Left lobe of liver (tissue), 2 donors: ENCODE measurements around the gene TBC1D16. TPM values are rescaled to one million over a fixed set of nuclear protein-coding genes. Genes with fewer than 3 reads are reported as not detected.
A peak's percentile ranks its signal among the peaks of the same experiment; 100 is the strongest.
"Not testable (repeated sequence)": the region's sequence is repeated elsewhere in the genome, so short reads cannot be mapped to it uniquely, and the experiment has no call there.

Experiments
- ATAC-seq: fragments of 200-7000 bp; cut with Tn5 transposase; one replicate; pipeline ENCODE4 v1.9.1; 2020; ENCODE audit warnings: mild to moderate bottlenecking, moderate library complexity
- DNase-seq: peaks from one replicate; pipeline ENCODE4 v3.0.0-alpha.2; 2020; ENCODE audit warnings: low spot score
- total RNA-seq: library from RNA; stranded (reverse); gene quantifications from one replicate; pipeline ENCODE4 v1.2.1, GENCODE V29; 2021
- donor health status: DM: no; HTN: no; CAD: no; lungs with moderate emphysema.
- donor health status: DM: no; HTN: yes; CAD: no.

The TBC1D16 gene
- total RNA-seq, 1 donor from 2014 or later: 16.4 TPM

DNA sequence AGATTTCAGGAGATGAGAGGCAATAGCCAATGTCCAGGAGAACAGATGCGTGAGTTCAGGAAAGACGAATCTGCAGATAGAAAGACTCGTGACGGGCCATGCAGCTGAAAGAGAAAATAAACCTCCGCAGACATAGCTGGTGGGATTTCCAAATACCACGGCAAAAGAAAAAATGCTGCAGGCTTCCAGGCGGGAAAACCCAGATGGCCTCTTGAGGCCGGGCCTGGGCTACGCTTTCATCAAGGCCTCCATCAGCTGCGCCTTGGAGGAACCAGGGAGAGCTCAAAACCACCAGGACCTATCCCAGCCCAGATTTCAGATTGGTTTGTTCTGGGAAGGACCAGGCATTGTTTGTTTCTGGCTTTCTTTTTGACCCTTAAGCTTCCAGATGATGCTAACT lies 17.4 kb upstream of the TBC1D16 start:
- DNase-seq (no peak), ATAC-seq (no peak)

GRCh38 chr17:80051681-80052080 lies 16.0 kb upstream of the TBC1D16 start:
- ATAC-seq: no peak
- no peak for DNase-seq

DNA sequence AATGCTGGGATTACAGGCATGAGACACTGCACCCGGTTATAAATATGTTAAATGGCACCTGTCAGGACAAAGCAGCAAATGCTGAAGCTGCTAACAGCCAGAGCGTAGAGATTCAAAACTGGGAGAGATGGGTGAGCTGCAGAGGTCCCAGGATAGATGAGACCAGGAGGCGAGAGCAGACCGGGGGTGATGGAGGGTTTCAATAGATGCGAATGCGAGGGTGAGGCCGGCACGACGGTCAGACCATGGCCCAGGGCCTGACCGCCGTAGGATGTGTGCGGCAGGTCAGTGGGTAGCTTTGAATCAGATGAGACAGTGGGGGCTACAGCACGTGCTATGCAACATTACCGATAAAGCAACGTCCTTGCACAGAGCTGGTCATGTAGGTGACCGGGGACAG lies 15.0 kb upstream of the TBC1D16 start:
- DNase-seq: no peak
- ATAC-seq: no peak

GRCh38 chr17:80049986-80050385 lies 14.3 kb upstream of the TBC1D16 start:
- DNase-seq (no peak), ATAC-seq (no peak)

- DNase-seq: no peak
Measured at GRCh38 chr17:80047176-80047575, 11.5 kb upstream of the TBC1D16 start.

GRCh38 chr17:80046709-80047108 lies 11.0 kb upstream of the TBC1D16 start:
- ATAC-seq, DNase-seq: not testable (repeated sequence)

More at GRCh38 chr17:80047176-80047575, 11.5 kb upstream of the TBC1D16 start:
- ATAC-seq: no peak

- DNase-seq: no peak
Measured at GRCh38 chr17:80045703-80046102, 10.0 kb upstream of the TBC1D16 start.

DNA sequence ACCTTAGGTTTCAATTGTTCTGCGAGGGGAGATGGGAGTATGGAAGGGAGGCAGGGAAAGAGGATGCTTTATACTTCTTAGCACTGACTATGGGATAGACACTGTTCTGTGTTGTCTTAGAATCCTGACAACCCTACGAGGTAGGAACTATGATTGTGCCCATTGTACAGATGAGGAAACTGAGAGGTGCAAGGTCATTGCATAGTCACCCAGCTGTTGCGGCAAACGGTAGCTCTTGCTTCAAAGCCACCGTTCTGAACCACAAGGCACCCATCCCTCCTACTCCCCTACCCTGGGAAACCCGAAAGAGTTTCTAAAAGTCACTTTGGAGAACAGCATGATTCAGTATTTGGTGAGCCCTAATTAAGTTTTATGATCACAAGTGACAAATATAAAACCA lies 8.3 kb upstream of the TBC1D16 start:
- ATAC-seq (no peak), DNase-seq (no peak)

More at GRCh38 chr17:80045703-80046102, 10.0 kb upstream of the TBC1D16 start:
- peak; percentile 47 for ATAC-seq

- peak; percentile 5 for ATAC-seq
- DNase-seq: no peak
Measured at GRCh38 chr17:80036715-80037477, 1.2 kb upstream of the TBC1D16 start.

DNA sequence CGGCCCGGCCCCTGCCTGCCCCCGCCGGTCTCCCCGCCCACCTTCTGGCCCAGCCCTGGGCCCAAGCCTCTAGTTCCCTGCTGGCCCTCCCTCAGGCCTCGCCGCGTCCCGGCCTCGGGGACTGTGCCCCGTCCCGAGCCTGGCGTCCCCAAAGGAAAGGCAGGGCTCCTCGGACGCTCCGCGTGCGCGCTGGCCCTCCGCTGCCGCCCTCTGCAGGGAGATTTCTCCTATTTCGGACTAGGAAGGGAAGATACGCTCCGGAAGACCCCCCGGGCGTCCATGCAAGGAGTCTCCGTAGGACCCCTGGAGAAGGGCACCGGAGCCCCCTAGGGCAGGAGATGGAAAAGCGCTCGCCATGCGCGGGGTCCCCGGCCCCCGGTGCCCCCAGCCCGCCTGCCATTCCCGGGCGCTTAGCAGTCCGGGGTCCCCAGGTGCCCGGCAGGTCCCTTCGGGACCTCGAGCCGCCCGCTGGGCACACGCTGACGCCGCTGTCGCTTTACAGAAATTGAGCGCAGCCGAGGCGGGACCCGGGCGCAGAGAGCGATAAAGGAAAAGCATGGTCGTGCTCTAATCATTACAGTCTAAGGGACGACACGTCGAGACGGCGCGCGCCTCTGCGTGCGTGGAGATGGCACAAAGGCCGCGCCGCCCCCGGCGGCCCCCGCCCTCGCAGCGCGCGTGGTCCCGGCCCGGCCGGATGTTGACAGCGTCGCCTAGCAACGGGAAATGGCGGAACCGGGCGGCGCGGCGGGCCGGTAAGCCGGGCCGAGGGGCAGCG lies 454 bp upstream of the TBC1D16 start, which contains the start of gene CCDC40:
Gene CCDC40, plus strand, starts transcription at position 706 of the 778 bp plus-strand sequence. Its CDS starts 21 bp downstream, at position 727.
- DNase-seq (peak; percentile 90), ATAC-seq (peak; percentile 92)

- ATAC-seq (no peak), DNase-seq (peak; percentile 56)
Measured at GRCh38 chr17:80034791-80035686, 633 bp downstream of the TBC1D16 start.

GRCh38 chr17:80033840-80034239 lies 1.8 kb downstream of the TBC1D16 start:
- ATAC-seq: no peak
- no peak for DNase-seq

DNA sequence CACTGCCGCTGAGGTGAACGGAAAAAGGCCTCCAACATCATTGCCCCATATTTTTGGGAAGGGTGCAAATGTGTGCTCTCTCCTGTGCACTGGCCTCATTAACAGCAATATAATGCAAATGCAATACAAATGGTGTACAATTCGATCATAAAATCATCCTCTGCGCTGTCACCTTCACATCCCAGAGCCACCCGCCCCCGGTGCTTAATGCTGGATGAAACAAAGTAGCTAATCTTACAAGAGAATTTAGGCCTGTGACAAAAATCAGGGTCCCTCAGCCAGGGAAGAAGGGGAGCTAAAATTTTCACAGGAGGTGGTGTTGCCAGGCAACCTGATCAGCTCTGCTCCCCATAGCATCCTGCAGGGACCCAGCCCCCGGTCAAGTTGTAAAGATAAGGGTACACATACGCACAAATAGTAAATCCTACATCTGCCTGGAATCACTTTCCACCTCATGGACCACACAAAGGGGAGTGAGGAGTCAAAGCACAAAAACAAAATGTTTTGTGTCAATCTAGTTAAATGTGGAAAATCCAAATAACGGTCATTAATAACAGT lies 3.0 kb downstream of the TBC1D16 start:
- DNase-seq: no peak
- no peak for ATAC-seq

- ATAC-seq: no peak
Measured at GRCh38 chr17:80031691-80032430, 3.8 kb downstream of the TBC1D16 start.

DNA sequence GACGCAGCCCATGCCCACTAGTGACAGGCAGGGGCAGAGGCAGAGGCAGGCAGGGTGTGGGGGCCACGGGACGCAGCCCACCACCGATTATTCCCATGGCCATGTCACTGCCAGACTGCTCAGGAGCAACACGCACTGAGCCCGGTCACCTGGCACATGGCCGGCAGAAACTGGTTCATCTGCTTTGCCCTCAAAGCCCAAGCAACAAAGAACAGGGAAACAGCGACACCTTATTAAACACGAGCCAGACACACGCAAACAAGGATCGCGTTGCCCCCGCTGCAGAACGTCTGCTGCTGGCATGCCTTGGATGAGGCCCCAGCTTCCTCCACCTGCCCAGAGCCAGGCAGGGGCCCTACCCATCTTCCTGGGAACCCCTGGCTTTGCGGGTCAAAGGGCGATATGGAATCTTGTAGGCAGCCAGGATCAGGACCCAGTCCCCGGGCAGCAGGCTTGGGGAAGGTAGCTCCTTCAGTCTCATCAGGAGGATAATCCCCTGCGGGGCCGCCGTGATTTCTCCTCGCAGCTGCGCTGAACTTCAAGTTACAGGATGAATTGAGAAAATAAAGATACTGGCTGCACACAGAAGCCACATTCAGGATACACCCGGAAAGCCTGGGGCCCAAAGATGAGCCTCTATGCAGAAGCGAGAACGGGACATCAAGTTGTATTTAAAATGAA lies 4.8 kb downstream of the TBC1D16 start:
- ATAC-seq (peak; percentile 59), DNase-seq (peak; percentile 89)

More at GRCh38 chr17:80031691-80032430, 3.8 kb downstream of the TBC1D16 start:
- no peak for DNase-seq

- DNase-seq (peak; percentile 92), ATAC-seq (peak; percentile 65)
Measured at GRCh38 chr17:80029258-80029974, 6.3 kb downstream of the TBC1D16 start.

DNA sequence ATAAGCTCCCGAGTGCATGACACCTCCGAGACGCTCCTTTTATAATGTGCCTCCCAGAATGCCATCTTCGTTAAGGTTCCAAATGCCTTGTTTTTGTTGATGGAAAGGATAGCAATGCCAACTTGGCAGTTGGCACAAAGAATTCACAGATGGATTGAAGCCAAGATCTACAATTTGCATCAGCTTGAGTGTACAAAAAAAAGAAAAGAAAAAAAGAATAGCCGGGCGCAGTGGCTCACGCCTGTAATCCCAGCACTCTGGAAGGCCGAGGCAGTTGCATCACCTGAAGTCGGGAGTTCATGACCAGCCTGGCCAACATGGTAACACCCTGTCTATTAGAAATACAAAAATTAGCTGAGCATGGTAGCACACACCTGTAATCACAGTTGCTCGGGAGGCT lies 7.6 kb downstream of the TBC1D16 start:
- ATAC-seq: peak; percentile 2
- DNase-seq: peak; percentile 81

DNA sequence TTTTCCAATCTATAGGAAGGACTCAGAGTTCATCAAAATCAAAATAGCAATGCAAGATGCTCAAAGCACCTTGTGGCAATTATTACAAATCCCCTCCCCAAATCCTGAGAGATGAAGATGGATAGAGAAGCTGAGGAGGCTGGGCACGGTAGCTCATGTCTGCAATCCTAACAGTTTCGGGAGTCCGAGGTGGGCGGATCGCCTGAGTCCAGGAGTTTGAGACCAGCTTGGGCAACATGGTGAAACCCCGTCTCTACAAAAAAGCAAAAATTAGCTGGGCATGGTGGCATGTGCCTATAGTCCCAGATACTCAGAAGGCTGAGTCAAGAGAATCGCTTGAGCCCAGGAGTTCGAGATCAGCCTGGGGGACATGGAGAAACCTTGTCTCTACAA lies 8.6 kb downstream of the TBC1D16 start:
- no peak for ATAC-seq
- DNase-seq: no peak
